Superior temporal gyrus (tissue), 1 donor: ENCODE measurements around the gene P3H2.

ENCODE experiments used
- DNase-seq: peaks from one replicate; pipeline ENCODE4 v3.0.0-alpha.2; 2016; ENCODE audit errors: extremely low spot score

P3H2 gene

GRCh38 chr3:190055773-190056172 lies 64.9 kb downstream of the P3H2 start:
- no peak for DNase-seq

- DNase-seq, result no peak
These were observed 66.6 kb downstream of the P3H2 start for GRCh38 chr3:190053919-190054672.

GRCh38 chr3:190051641-190052040 lies 69.1 kb downstream of the P3H2 start:
- DNase-seq, result no peak

GRCh38 chr3:190048932-190049441 lies 71.7 kb downstream of the P3H2 start:
- no peak for DNase-seq

GRCh38 chr3:190044974-190045373 lies 75.7 kb downstream of the P3H2 start:
- DNase-seq, result no peak

GRCh38 chr3:190044142-190044541 lies 76.6 kb downstream of the P3H2 start:
- DNase-seq, result no peak

- DNase-seq, result no peak
These were observed 77.0 kb downstream of the P3H2 start for GRCh38 chr3:190043741-190044140.

GRCh38 chr3:190042558-190042957 lies 78.1 kb downstream of the P3H2 start:
- no peak for DNase-seq

GRCh38 chr3:190041333-190042041 lies 79.2 kb downstream of the P3H2 start:
- no peak for DNase-seq

- no peak for DNase-seq
These were observed 80.6 kb downstream of the P3H2 start for GRCh38 chr3:190040145-190040544.

- no peak for DNase-seq
These were observed 82.4 kb downstream of the P3H2 start for GRCh38 chr3:190038050-190038933.

- DNase-seq, result no peak
These were observed 84.1 kb downstream of the P3H2 start for GRCh38 chr3:190036631-190037030.

GRCh38 chr3:190034446-190034845 lies 86.3 kb downstream of the P3H2 start:
- DNase-seq, result no peak

GRCh38 chr3:190032923-190033322 lies 87.8 kb downstream of the P3H2 start:
- DNase-seq, result no peak

GRCh38 chr3:190031887-190032752 lies 88.6 kb downstream of the P3H2 start:
- DNase-seq, result no peak

GRCh38 chr3:190027116-190027515 lies 93.6 kb downstream of the P3H2 start:
- DNase-seq, result no peak

GRCh38 chr3:190026154-190026553 lies 94.5 kb downstream of the P3H2 start:
- DNase-seq, result no peak

- no peak for DNase-seq
These were observed 95.8 kb downstream of the P3H2 start for GRCh38 chr3:190024912-190025311.

GRCh38 chr3:190019844-190020243 lies 100.9 kb downstream of the P3H2 start:
- DNase-seq, result no peak

- no peak for DNase-seq
These were observed 101.7 kb downstream of the P3H2 start for GRCh38 chr3:190019006-190019405.

GRCh38 chr3:190018460-190018859 lies 102.2 kb downstream of the P3H2 start:
- DNase-seq, result no peak
